NCI-H1092 treated with DMSO at 0.1 percent for 48 hours (cell line): Measurements from ENCODE around the gene ROR1.
A peak's percentile ranks its signal among the peaks of the same experiment; 100 is the strongest.
"Not testable (repeated sequence)": the region's sequence is repeated elsewhere in the genome, so short reads cannot be mapped to it uniquely, and the experiment has no call there.

ENCODE experiments used
- DNase-seq: peaks from one replicate; lab custom pipeline; 2025; lab: John Stamatoyannopoulos, UW

ROR1 gene

GRCh38 chr1:64061430-64062104, 287.8 kb downstream of the ROR1 start:
- DNase-seq: no peak

DNA sequence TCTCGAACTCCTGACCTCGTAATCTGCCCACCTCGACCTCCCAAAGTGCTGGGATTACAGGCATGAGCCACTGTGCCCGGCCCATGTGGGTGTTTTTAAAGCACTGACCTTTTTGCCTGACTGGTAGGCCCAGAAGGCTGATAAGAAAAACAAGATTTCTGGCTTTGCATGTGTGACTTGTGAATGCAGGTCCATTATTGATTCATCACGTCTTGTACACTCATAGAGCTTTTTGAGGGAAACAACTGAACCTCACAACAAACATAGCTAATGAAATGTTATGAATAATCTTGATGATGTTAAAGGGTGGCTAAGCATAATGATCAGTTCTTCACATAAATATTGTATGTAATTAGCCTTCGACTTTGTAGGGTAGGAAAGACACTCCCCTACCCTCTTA, 288.7 kb downstream of the ROR1 start:
- DNase-seq: no peak

DNA sequence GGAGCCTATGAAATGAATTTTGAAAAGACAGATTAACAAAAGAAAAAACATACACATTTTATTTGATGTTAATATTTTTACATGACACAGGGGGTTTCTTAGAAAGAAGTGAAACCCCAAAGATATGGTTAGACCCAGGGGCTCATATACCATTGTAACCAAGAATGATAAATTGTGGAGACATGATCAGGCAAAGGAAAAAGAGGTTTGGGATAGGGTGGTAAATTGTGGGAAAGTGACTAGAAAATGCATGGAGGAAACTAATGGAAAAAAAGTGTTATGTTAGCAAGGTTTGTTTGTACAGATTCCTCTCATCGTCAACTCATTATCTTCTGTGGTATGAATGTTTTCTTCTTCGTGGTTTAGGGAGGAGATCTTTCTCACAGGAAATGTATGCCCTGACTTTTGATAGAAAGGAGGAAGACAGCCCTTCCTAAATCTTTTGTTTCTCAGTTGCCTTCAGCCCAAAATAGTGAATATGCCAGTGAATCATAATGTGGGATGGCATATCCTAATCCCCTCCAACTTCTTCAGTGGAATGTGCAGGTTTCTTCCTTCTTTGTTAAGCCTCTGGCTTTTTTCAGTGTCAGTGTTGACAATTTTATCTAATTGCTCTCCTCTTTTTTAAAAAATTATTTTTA, 289.2 kb downstream of the ROR1 start:
- no peak for DNase-seq

DNA sequence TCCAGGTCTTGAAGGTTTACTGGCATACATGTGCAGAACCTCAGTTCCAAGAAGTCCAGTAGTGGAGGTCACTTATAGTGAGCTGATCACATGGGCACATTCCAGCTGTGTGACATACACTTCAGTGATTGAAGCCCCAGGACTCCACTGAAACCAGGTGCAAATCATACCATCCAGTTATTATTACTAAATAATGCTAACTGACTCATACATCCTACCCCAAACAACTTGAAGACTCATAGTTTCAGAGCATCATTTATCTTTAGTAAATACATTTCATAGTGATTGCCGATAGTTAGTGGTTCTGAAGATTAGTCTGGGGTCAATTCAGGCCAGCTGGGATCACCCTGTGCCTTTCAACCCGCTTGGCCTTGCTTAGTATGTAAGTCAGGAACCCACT, 291.8 kb downstream of the ROR1 start:
- no peak for DNase-seq

GRCh38 chr1:64072089-64072793, 298.4 kb downstream of the ROR1 start:
- peak; percentile 3 for DNase-seq

DNA sequence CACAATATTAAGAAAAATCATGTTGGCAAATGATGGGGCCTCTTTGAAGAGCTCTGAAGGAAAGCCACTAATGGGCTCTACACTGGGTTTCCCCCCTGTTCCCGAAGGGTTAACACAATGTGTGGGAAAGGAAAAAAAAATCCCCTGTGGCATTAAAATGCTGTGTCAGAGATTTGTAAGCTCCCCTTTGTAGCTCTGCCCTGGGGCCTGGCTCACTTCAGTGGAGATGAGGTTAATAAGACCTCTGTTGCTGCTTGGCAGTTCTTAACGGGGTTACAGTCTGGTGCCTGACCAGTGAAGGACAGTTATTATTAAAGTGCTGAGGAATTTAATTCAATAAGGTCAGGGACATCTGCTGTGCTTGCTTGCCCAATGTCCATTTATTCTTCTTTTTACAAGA, 299.9 kb downstream of the ROR1 start:
- DNase-seq: no peak

- no peak for DNase-seq
Measured at GRCh38 chr1:64074767-64075166, 300.9 kb downstream of the ROR1 start.

DNA sequence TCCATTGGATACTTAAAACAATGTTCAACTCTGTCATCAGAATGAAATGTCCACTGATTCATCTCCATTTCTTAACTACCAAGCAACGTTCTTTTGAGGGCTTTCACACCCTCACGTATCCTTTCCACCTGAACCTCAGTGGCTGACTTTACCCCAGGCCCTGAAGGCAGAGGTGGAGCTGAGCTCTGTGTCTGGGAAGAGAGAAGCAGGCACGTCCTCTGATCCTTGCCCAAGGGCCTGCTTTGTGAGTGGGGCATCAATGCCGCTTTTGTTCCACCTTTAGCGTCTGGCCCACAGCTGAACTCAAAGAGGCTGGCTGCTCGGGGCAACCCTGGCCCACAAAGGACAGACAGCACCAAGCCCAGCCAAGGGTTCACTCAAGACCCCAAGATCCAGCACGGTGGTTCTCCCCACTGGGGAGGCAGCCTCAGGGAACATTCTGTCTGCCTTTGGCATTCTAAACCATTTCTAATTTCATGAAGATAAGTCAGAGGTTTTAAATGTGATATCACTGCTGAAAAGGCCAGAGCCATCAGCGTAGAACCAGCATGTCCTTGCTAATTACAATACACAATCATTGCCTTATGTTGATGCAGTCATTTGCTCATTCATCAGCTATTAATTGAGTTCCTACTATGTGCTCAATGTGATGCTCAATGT, 303.6 kb downstream of the ROR1 start:
- DNase-seq: no peak

DNA sequence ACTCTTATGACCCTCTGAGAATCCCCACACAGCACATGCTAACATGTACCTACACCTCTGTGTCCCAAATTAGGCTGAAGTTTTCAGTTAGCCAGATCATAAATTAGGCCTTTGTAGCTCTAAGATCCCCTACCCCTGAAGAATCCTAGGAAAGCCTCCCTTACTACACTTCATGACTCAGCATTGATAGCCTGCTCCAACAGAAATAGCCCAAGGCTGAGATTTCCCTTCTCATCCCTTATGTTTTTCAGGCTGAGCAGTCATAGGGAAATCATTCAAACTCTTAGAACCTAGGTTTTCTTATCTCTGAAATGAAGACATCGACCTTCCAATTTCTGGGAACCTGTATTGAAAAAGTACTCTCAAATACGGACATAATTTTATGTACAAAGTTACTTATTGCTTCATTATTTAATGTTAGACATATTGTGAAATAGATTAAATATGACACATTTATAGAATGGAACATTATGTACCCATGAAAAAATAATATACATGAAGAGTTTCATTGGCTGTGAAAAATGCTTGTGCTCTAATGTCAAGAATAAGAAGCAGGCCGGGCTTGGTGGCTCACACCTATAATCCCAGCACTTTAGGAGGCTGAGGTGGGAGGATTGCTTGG, 307.2 kb downstream of the ROR1 start:
- no peak for DNase-seq

- DNase-seq: no peak
Measured at GRCh38 chr1:64082459-64082858, 308.6 kb downstream of the ROR1 start.

- no peak for DNase-seq
Measured at GRCh38 chr1:64084451-64084850, 310.6 kb downstream of the ROR1 start.

GRCh38 chr1:64087768-64088167, 314.0 kb downstream of the ROR1 start:
- DNase-seq: no peak

DNA sequence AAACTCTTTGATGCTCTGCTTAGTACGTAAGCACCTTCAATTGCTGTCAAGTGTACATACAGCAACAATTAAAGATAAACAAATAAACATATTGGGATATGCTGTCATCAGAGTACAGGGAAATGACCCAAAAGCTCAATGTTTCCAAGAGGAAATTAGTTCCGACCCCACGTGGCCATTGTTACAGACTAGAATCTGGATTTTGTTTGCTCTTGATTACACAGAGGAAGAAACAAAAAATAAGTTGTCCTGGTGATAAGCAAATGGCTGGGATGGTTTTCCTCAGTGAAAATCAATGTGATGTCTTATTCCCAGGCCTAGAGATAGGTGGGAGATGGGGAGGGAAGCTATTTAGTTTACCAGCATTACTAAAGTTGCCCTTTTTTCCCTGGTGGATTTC, 316.6 kb downstream of the ROR1 start:
- no peak for DNase-seq

DNA sequence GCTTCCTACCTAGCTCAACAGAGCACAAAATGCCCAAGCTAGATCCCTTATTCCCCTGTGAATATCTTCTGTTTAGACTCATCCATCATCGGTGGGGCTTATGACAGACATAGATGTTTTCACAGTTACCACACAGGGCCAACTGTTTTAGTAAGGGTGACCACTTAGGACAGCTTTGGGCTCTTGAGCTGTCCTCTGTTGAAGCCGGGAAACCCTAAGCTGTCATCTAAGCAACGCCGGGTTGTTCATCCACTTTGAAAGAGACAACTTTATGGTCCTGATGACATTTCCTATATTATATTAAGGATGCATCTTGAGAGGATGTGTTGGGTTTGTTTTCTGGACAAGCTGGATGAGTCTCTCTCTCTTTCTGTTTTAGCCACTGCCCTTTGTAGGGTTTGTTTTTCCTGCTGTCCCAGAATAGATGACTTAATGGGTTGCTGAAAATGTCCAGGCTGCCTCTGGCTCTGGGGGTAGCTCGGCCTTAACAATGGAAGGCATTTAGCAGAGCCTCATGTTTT, 319.1 kb downstream of the ROR1 start:
- DNase-seq: no peak

GRCh38 chr1:64093941-64094340, 320.1 kb downstream of the ROR1 start:
- DNase-seq: no peak

- no peak for DNase-seq
Measured at GRCh38 chr1:64095832-64096231, 322.0 kb downstream of the ROR1 start.

DNA sequence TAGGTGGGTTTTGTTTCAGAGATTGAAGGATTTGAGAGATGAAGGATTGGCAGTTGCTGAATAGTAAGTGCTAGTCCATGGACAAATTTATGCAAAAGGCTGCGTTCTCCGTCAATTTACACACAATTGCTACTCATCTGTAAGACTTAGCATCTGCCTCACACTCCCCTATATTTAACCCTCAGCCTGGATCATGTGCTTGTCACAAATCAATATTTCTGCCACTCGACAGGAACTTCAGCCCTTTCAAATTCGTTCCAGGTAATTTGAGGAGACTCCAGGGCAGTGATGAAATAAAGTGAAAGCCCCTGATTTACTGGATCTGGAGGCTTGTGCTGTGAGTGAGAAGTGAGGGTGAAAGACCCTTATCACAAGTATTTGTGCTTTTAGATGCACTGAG, 324.0 kb downstream of the ROR1 start:
- DNase-seq: peak; percentile 10

GRCh38 chr1:64098436-64098835, 324.6 kb downstream of the ROR1 start:
- no peak for DNase-seq

DNA sequence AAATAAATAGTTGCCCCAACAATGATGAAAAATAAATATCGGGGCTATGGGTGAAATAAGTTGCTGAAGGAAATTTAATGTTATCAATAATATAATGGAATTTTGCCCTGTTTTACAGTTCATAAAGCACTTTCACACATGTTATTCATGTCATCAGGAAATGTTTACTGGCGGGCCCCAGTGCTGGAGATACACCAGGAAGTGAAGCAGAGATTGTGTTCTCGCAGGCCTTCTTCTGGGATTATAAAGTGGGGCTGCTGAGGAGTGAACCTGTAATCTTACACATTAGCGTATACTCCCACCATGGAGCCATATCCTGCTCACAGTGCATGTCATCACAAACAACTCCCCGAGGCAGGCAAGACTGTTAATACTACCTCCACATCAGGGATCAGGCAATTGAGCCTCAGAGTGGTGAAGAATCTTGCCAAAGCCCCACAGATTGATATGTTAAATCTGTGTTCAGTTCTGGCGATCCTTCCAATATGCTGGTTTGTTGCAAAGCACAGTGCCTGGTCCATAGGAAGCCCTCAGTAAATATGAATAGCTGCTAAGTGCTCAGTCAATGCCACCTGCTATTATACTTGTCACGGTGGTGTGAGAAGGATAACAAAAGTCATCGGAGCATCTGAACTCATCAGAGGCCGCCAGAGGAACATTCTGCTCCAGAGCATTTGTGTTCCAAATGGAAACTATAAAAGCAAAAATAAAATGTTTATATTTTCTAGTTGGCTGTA, 325.2 kb downstream of the ROR1 start:
- no peak for DNase-seq

- DNase-seq: no peak
Measured at GRCh38 chr1:64100791-64101190, 327.0 kb downstream of the ROR1 start.

GRCh38 chr1:64104585-64104984, 330.8 kb downstream of the ROR1 start:
- DNase-seq: not testable (repeated sequence)
